A549 (cell line): ENCODE measurements around the gene ACP5.

ENCODE experiments used
- CBX2 ChIP-seq: fragments of 200-600 bp; sonication (generic); IDR thresholded peaks from 2 replicates; pipeline ENCODE4 v1.6.1; 2016; ENCODE audit warnings: low read depth, mild to moderate bottlenecking, borderline replicate concordance
- CEBPB ChIP-seq, 2 experiments: fragments of >200 bp in 1 of 2; sonication (Bioruptor Twin) in 1 of 2; formaldehyde crosslinking in 1 of 2; IDR thresholded peaks; 2 replicates each; pipeline ENCODE4 v1.6.1; 2012 to 2016
- HDAC2 ChIP-seq: fragments of 200-600 bp; sonication (generic); IDR thresholded peaks from 2 replicates; pipeline ENCODE4 v1.6.1; 2016
- HOXA7 ChIP-seq: fragments of 250-450 bp; sonication (Bioruptor Pico); IDR thresholded peaks from 2 replicates; pipeline ENCODE4 v1.5.0; 2020; ENCODE audit warnings: mild to moderate bottlenecking, moderate library complexity
- PHF8 ChIP-seq: fragments of 200-600 bp; sonication (generic); IDR thresholded peaks from 2 replicates; pipeline ENCODE4 v1.6.1; 2016; ENCODE audit warnings: low read depth, mild to moderate bottlenecking, antibody characterized with exemption, moderate library complexity, borderline replicate concordance
- POLR2A ChIP-seq: IDR thresholded peaks from 2 replicates; pipeline ENCODE4 v1.6.1; 2012; ENCODE audit warnings: mild to moderate bottlenecking, low read length
- TF ChIP-seq, protein P1 (sequence below): fragments of >200 bp; sonication (Bioruptor Twin); formaldehyde crosslinking; IDR thresholded peaks from 3 replicates; pipeline ENCODE4 v1.5.1; 2016
- TF ChIP-seq, protein P2 (sequence below): fragments of 450-650 bp; IDR thresholded peaks from 2 replicates; pipeline ENCODE4 v1.6.1; 2014; ENCODE audit warnings: antibody characterized with exemption
- TF ChIP-seq, protein P3 (sequence below): fragments of 150-350 bp; IDR thresholded peaks from 2 replicates; pipeline ENCODE4 v1.6.1; 2014; ENCODE audit warnings: low read depth, mild to moderate bottlenecking, low read length

DNA sequence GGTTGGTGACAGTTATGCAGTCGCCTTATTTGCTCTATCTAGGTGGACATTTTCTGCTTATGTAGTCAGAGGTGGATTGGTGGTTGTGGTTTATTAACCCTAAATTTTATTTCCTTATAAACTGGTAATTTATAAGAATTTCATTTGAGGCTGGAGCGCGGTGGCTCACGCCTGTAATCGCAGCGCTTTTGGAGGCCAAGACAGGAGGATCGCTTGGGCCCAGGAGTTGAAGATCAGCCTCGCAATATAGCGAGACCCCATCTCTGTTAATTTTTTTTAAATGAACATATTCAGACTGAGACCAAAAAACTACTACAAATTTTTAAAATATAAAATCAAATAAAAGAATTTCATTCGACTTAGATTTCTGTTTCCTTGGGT lies 20.6 kb upstream of the ACP5 start:
- TF ChIP-seq HDAC2 (no peak), POLR2A (no peak), CEBPB (IDR thresholded peaks at IDR 0.05) (no peak), CBX2 (no peak), HOXA7 (CRISPR knock-in tag) (no peak), PHF8 (no peak; the same call in 1 of the 2 replicates)
- TF ChIP-seq, protein P1, sequence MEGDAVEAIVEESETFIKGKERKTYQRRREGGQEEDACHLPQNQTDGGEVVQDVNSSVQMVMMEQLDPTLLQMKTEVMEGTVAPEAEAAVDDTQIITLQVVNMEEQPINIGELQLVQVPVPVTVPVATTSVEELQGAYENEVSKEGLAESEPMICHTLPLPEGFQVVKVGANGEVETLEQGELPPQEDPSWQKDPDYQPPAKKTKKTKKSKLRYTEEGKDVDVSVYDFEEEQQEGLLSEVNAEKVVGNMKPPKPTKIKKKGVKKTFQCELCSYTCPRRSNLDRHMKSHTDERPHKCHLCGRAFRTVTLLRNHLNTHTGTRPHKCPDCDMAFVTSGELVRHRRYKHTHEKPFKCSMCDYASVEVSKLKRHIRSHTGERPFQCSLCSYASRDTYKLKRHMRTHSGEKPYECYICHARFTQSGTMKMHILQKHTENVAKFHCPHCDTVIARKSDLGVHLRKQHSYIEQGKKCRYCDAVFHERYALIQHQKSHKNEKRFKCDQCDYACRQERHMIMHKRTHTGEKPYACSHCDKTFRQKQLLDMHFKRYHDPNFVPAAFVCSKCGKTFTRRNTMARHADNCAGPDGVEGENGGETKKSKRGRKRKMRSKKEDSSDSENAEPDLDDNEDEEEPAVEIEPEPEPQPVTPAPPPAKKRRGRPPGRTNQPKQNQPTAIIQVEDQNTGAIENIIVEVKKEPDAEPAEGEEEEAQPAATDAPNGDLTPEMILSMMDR: no peak
- TF ChIP-seq, protein P2, sequence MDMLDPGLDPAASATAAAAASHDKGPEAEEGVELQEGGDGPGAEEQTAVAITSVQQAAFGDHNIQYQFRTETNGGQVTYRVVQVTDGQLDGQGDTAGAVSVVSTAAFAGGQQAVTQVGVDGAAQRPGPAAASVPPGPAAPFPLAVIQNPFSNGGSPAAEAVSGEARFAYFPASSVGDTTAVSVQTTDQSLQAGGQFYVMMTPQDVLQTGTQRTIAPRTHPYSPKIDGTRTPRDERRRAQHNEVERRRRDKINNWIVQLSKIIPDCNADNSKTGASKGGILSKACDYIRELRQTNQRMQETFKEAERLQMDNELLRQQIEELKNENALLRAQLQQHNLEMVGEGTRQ: no peak
- TF ChIP-seq, protein P3, sequence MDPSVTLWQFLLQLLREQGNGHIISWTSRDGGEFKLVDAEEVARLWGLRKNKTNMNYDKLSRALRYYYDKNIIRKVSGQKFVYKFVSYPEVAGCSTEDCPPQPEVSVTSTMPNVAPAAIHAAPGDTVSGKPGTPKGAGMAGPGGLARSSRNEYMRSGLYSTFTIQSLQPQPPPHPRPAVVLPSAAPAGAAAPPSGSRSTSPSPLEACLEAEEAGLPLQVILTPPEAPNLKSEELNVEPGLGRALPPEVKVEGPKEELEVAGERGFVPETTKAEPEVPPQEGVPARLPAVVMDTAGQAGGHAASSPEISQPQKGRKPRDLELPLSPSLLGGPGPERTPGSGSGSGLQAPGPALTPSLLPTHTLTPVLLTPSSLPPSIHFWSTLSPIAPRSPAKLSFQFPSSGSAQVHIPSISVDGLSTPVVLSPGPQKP: no peak
